Liver (tissue), 9 donors: ENCODE results near the gene GPBP1. TPM values are rescaled to one million over a fixed set of nuclear protein-coding genes. Genes with fewer than 3 reads are reported as not detected.
"Not testable (repeated sequence)": the region's sequence is repeated elsewhere in the genome, so short reads cannot be mapped to it uniquely, and the experiment has no call there.

Experiments used
- DNase-seq: peaks from one replicate; pipeline ENCODE4 v3.0.0-alpha.2; 2017; ENCODE audit warnings: low spot score
- H3K27ac ChIP-seq, 2 donors: one replicate each; pipeline ENCODE4 v1.7.0; 2013; ENCODE audit warnings: inconsistent platforms in 2 of 2, low read length in 2 of 2, control low read depth in 1 of 2, low read depth in 1 of 2, mild to moderate bottlenecking in 1 of 2
- H3K27me3 ChIP-seq, 4 donors: one replicate each; pipeline versions ENCODE4 v1.6.1 to v1.7.0; 2013; ENCODE audit warnings: low read length in 3 of 4, inconsistent platforms in 1 of 4, mild to moderate bottlenecking in 1 of 4, moderate library complexity in 1 of 4; ENCODE audit not compliant: control insufficient read depth in 4 of 4, insufficient read depth in 4 of 4
- H3K36me3 ChIP-seq, 4 donors: one replicate each; pipeline versions ENCODE4 v1.6.1 to v1.7.0; 2013; ENCODE audit warnings: low read length in 3 of 4, mild to moderate bottlenecking in 3 of 4, low read depth in 1 of 4, moderate library complexity in 1 of 4; ENCODE audit not compliant: control insufficient read depth in 4 of 4, insufficient read depth in 3 of 4
- H3K4me1 ChIP-seq, 4 donors: one replicate each; pipeline versions ENCODE4 v1.6.1 to v1.7.0; 2013; ENCODE audit warnings: low read length in 3 of 4, mild to moderate bottlenecking in 3 of 4, moderate library complexity in 1 of 4; ENCODE audit not compliant: control insufficient read depth in 4 of 4, insufficient read depth in 4 of 4
- H3K4me3 ChIP-seq, 3 donors: one replicate each; pipeline versions ENCODE4 v1.6.1 to v1.7.0; 2013; ENCODE audit warnings: low read length in 3 of 3, control low read depth in 1 of 3, low read depth in 1 of 3, mild to moderate bottlenecking in 1 of 3
- H3K9ac ChIP-seq, 2 donors: one replicate each; pipeline ENCODE4 v1.7.0; 2013; ENCODE audit warnings: low read length in 2 of 2, mild to moderate bottlenecking in 2 of 2, moderate library complexity in 2 of 2, control low read depth in 1 of 2, low read depth in 1 of 2
- H3K9me3 ChIP-seq, 4 donors: one replicate each; pipeline versions ENCODE4 v1.6.1 to v1.7.0; 2013; ENCODE audit warnings: low read length in 3 of 4; ENCODE audit not compliant: control insufficient read depth in 4 of 4
- EGR1 ChIP-seq, 2 donors: IDR thresholded peaks; 2 replicates each; pipeline ENCODE4 v1.6.1; 2016 to 2018; ENCODE audit warnings: antibody characterized with exemption in 2 of 2, low read depth in 2 of 2
- FOXA1 ChIP-seq: IDR thresholded peaks from 2 replicates; pipeline ENCODE4 v1.6.1; 2016; ENCODE audit warnings: antibody characterized with exemption
- FOXA2 ChIP-seq: IDR thresholded peaks from 2 replicates; pipeline ENCODE4 v1.6.1; 2016; ENCODE audit warnings: antibody characterized with exemption
- GABPA ChIP-seq, 2 donors: IDR thresholded peaks in 1 of 2; conservative IDR thresholded peaks in 1 of 2; 2 replicates each; pipeline ENCODE4 v1.6.1; 2016; ENCODE audit warnings: antibody characterized with exemption in 2 of 2, mild to moderate bottlenecking in 1 of 2, moderate library complexity in 1 of 2
- HNF4A ChIP-seq, 2 donors: conservative IDR thresholded peaks; 2 replicates each; pipeline ENCODE4 v1.6.1; 2016; ENCODE audit warnings: antibody characterized with exemption in 2 of 2, mild to moderate bottlenecking in 2 of 2
- HNF4G ChIP-seq: IDR thresholded peaks from 2 replicates; pipeline ENCODE4 v1.6.1; 2016; ENCODE audit warnings: antibody characterized with exemption
- JUND ChIP-seq, 2 donors: IDR thresholded peaks; 2 replicates each; pipeline ENCODE4 v1.6.1; 2016; ENCODE audit warnings: antibody characterized with exemption in 2 of 2
- NR2F2 ChIP-seq: IDR thresholded peaks from 2 replicates; pipeline ENCODE4 v1.6.1; 2016; ENCODE audit warnings: antibody characterized with exemption
- RAD21 ChIP-seq, 2 donors: IDR thresholded peaks; 2 replicates each; pipeline ENCODE4 v1.6.1; 2016; ENCODE audit warnings: antibody characterized with exemption in 2 of 2, mild to moderate bottlenecking in 2 of 2
- REST ChIP-seq: IDR thresholded peaks from 2 replicates; pipeline ENCODE4 v1.6.1; 2016; ENCODE audit warnings: antibody characterized with exemption, mild to moderate bottlenecking
- RXRA ChIP-seq, 2 donors: IDR thresholded peaks; 2 replicates each; pipeline ENCODE4 v1.6.1; 2017 to 2018; ENCODE audit warnings: antibody characterized with exemption in 2 of 2, mild to moderate bottlenecking in 1 of 2
- SP1 ChIP-seq: IDR thresholded peaks from 2 replicates; pipeline ENCODE4 v1.6.1; 2018; ENCODE audit warnings: antibody characterized with exemption, mild to moderate bottlenecking
- TAF1 ChIP-seq: conservative IDR thresholded peaks from 2 replicates; pipeline ENCODE4 v1.6.1; 2016; ENCODE audit warnings: antibody characterized with exemption, mild to moderate bottlenecking
- YY1 ChIP-seq: IDR thresholded peaks from 2 replicates; pipeline ENCODE4 v1.6.1; 2016; ENCODE audit warnings: antibody characterized with exemption, mild to moderate bottlenecking
- WGBS: extraction: QIAGEN DNeasy Blood & Tissue Kit; methylation state at CpG from one replicate; pipeline ENCODE4 v1.1.7; 2013; 5-methylcytosine and 5-hydroxymethylcytosine counted together
- polyA plus RNA-seq, 2 donors: library from polyadenylated mRNA; stranded (reverse) in 1 of 2; unstranded in 1 of 2; fragments of 200-250 nt in 1 of 2; fragments of >200 nt in 1 of 2; fragmentation: Nextera tagmentation in 1 of 2; extraction: Ambion mirVana in 1 of 2; gene quantifications; one replicate each; pipeline versions ENCODE4 v1.2.1 to v1.2.3, GENCODE V29; 2013 to 2015
- total RNA-seq, 2 donors: library from RNA; depleted of rRNA; stranded (reverse); fragments of >200 nt; gene quantifications; one replicate each; pipeline ENCODE4 v1.2.3, GENCODE V29; 2014
- TF ChIP-seq, protein P1 (sequence below): fragments of 150-350 bp; IDR thresholded peaks from 2 replicates; pipeline ENCODE4 v1.5.1; 2017; ENCODE audit warnings: improper control_type of control experiment, low read depth, low read length; ENCODE audit not compliant: missing input control
- TF ChIP-seq, protein P2 (sequence below): IDR thresholded peaks from 2 replicates; pipeline ENCODE4 v1.6.1; 2016; ENCODE audit warnings: antibody characterized with exemption
- TF ChIP-seq, protein P3 (sequence below): IDR thresholded peaks from 2 replicates; pipeline ENCODE4 v1.6.1; 2016; ENCODE audit warnings: antibody characterized with exemption
- TF ChIP-seq, protein P4 (sequence below): IDR thresholded peaks from 2 replicates; pipeline ENCODE4 v1.6.1; 2016; ENCODE audit warnings: antibody characterized with exemption
- donor health status: healthy.
- donor health status: healthy.
- donor health status: healthy.
- donor health status: healthy.
- donor health status: healthy.

GPBP1 gene
- total and polyA plus RNA-seq, 4 donors, result 13.6 to 30.8 (median 24.6) TPM

DNA sequence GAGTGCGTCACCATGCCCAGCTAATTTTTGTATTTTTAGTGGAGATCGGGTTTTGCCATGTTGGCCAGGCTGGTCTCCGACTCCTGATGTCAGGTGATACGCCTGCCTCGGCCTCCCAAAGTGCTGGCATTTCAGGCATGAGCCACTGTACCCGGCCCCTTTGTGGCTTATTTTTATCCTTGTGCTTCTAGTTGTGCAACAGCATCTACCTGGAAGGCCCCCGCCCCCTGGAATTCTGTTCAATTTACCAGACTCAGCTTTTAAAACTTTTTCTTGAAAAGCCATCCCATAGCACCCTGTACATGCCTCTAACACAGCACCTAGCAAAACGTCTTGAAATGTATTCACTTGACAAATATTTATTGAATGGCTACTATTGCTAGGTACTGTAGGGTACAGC is 9.7 kb upstream of the GPBP1 start (continued):
- TF ChIP-seq REST (no peak), FOXA1 (no peak), EGR1 (IDR thresholded peaks at IDR 0.05; ENCODE audit: low read depth in 2 of 2) (no peak)
- TF ChIP-seq, protein P1, sequence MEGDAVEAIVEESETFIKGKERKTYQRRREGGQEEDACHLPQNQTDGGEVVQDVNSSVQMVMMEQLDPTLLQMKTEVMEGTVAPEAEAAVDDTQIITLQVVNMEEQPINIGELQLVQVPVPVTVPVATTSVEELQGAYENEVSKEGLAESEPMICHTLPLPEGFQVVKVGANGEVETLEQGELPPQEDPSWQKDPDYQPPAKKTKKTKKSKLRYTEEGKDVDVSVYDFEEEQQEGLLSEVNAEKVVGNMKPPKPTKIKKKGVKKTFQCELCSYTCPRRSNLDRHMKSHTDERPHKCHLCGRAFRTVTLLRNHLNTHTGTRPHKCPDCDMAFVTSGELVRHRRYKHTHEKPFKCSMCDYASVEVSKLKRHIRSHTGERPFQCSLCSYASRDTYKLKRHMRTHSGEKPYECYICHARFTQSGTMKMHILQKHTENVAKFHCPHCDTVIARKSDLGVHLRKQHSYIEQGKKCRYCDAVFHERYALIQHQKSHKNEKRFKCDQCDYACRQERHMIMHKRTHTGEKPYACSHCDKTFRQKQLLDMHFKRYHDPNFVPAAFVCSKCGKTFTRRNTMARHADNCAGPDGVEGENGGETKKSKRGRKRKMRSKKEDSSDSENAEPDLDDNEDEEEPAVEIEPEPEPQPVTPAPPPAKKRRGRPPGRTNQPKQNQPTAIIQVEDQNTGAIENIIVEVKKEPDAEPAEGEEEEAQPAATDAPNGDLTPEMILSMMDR, result no peak

- H3K4me3 ChIP-seq, H3K27ac ChIP-seq, H3K27me3 ChIP-seq, H3K9ac ChIP-seq, H3K4me1 ChIP-seq, DNase-seq, H3K9me3 ChIP-seq, H3K36me3 ChIP-seq: not testable (repeated sequence)
- WGBS, result 97% methylated on average over 3 of the region's 3 CpGs
Observed at GRCh38 chr5:57165171-57165570, 8.7 kb upstream of the GPBP1 start.

DNA sequence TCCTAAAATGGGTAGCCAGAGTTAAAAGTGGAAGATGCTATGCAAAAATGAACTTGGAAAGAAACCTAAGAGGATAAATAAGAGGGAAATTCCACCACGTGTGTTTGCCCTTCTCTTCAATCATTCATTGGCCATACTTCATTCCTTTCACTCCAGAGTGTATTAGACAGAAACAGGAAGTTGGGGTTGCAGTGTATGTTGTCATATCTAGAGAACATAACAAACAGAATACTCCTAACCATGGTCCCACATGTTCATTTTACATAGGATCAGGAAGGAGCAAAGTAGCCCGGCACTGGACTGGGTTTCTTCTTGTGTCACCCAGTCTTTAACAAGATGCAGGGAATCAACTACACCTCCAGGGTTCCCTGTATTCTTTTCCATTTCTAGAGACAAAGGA is 7.6 kb upstream of the GPBP1 start:
- Histone ChIP-seq H3K27me3 (no peaks in the 10 kb centered on the region), H3K36me3 (no peaks in the 10 kb centered on the region), H3K4me3 (no peak overlapping the region), H3K4me1 (no peaks in the 10 kb centered on the region), H3K27ac (no peak overlapping the region), H3K9me3 (no peaks in the 10 kb centered on the region), H3K9ac (no peak overlapping the region)
- no peak for TF ChIP-seq EGR1 (IDR thresholded peaks at IDR 0.05; ENCODE audit: low read depth in 2 of 2)
- no peak for TF ChIP-seq HNF4A (conservative IDR thresholded peaks at IDR 0.05)
- no peak for TF ChIP-seq REST
- TF ChIP-seq, protein P2, sequence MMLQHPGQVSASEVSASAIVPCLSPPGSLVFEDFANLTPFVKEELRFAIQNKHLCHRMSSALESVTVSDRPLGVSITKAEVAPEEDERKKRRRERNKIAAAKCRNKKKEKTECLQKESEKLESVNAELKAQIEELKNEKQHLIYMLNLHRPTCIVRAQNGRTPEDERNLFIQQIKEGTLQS, result no peak
- no peak for TF ChIP-seq FOXA2
- TF ChIP-seq, protein P3, sequence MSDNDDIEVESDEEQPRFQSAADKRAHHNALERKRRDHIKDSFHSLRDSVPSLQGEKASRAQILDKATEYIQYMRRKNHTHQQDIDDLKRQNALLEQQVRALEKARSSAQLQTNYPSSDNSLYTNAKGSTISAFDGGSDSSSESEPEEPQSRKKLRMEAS, result no peak
- TF ChIP-seq TAF1, result no peak
- no peak for TF ChIP-seq GABPA (IDR thresholded peaks at IDR 0.05 in 1 of 2, conservative IDR thresholded peaks at IDR 0.05 in 1 of 2)
- no peak for TF ChIP-seq HNF4G
- no peak for TF ChIP-seq RAD21 (IDR thresholded peaks at IDR 0.05)
- TF ChIP-seq, protein P1, result no peak
- TF ChIP-seq SP1, result no peak
- no peak for TF ChIP-seq NR2F2
- no peak for TF ChIP-seq RXRA (IDR thresholded peaks at IDR 0.05)
- TF ChIP-seq YY1, result no peak
- TF ChIP-seq, protein P4, sequence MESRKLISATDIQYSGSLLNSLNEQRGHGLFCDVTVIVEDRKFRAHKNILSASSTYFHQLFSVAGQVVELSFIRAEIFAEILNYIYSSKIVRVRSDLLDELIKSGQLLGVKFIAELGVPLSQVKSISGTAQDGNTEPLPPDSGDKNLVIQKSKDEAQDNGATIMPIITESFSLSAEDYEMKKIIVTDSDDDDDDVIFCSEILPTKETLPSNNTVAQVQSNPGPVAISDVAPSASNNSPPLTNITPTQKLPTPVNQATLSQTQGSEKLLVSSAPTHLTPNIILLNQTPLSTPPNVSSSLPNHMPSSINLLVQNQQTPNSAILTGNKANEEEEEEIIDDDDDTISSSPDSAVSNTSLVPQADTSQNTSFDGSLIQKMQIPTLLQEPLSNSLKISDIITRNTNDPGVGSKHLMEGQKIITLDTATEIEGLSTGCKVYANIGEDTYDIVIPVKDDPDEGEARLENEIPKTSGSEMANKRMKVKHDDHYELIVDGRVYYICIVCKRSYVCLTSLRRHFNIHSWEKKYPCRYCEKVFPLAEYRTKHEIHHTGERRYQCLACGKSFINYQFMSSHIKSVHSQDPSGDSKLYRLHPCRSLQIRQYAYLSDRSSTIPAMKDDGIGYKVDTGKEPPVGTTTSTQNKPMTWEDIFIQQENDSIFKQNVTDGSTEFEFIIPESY, result no peak
- TF ChIP-seq FOXA1, result no peak
- no peak for TF ChIP-seq JUND (IDR thresholded peaks at IDR 0.05)
- DNase-seq, result no peak
- WGBS, result 54% methylated on average over 2 of the region's 2 CpGs
